ENCODE measurements around the gene LCNL1.

- TF ChIP-seq CTCF (IDR thresholded peaks at IDR 0.05; ENCODE audit: poor library complexity) (no peak), EZH2 (IDR thresholded peaks at IDR 0.05; ENCODE audit: borderline replicate concordance) (no peak)
These were observed 48.0 kb downstream of the LCNL1 start for GRCh38 chr9:137030538-137031527.

Data from hepatocyte (in vitro differentiated cells).